HG03175 (cell line): ENCODE measurements around the gene UFSP1.
A peak's percentile ranks its signal among the peaks of the same experiment; 100 is the strongest.

Source experiments
- ATAC-seq: cut with Tn5 transposase; IDR thresholded peaks from one replicate; pipeline ENCODE4 v1.9.1; 2021; ENCODE audit warnings: mild to moderate bottlenecking, moderate library complexity; ENCODE audit not compliant: unreplicated experiment

The UFSP1 gene

GRCh38 chr7:100895956-100896731 is 6.6 kb upstream of the UFSP1 start:
- no peak for ATAC-seq

DNA sequence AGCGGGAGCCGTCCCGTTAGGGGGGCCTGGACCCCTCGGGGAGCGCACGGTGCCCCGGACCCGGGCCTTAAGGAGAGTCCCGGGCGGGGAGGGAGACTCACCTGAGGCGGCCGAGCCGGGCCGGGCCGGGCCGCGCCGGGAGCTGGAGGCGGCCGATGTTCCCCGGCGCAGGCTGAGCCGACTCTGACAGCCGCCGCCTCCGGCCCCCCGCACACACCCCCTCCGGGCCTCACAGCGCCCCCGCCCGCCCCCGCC is 6.1 kb upstream of the UFSP1 start, which contains the start of gene ACHE:
Gene ACHE (minus strand): TSS at position 188 of the 255 bp plus-strand sequence. CDS start 1,656 bp downstream, outside the sequence.
- ATAC-seq, result no peak

GRCh38 chr7:100894860-100895700 is 5.6 kb upstream of the UFSP1 start:
- ATAC-seq, result no peak

GRCh38 chr7:100893910-100894721 is 4.6 kb upstream of the UFSP1 start:
- ATAC-seq, result no peak

DNA sequence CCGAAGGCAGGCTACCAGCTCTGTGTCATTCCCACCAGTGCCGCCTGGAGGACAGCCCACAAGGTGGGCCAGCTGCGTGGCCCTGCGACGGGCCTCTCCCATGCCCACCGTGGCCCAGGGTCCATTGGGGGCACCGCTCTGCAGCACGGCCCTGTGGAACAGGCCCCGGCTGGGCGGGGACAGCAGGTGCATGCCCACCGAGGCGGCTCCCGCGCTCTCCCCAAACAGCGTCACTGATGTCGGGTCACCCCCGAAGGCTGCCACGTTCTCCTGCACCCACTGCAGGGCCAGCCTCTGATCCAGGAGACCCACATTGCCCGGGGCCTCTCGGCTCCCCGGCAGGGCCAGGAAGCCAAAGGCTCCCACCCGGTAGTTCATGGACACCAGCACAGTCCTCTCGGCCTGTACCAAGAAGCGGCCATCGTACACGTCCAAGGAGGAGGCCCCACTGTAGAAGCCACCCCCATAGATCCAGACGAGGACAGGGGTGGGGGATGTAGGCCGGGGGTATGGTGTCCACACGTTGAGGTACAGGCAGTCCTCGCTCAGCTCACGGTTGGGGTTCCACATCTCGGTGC is 3.9 kb upstream of the UFSP1 start:
- ATAC-seq, result no peak

DNA sequence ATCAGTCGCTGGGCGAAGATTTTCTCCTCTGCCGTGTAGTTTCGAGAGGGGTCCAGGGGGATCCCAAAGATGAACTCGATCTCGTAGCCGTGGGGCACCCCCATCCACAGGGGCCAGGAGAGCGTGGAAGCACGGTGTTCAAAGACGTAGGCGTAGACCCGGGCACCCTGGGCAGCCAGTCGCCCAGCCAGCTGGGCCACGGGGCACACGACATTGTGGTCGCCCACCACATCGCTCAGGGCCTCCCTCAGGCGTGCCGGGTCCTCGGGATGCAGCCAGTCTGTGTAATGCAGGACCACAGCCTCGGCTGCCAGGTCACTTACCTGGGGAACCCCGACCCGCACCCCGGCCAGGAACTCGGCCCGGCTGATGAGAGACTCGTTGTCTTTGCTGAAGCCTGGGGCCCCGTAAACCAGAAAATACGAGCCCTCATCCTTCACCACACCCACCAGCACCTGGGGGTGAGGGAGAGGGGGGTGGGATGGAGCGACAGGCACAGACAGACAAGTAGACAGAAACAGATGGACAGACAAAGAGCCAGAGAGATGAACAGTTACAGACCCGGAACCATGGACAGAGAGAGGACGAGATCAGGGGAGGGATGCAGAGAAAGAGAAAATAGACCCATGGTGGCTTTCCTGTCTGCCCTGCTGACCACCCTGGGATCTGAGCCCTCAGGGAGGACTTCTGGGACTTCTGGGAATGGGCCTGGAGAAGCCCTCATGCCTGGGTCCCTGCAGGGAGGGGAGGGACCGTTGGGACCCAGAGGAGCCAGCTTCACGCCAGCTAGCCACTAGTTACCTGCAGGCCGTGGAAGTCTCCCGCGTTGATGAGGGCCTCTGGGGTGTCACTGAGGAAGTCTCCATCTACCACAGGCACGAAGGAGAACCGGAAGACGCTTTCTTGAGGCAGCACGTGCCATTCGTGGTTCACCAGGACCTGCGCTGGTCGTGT is 3.1 kb upstream of the UFSP1 start:
- no peak for ATAC-seq

DNA sequence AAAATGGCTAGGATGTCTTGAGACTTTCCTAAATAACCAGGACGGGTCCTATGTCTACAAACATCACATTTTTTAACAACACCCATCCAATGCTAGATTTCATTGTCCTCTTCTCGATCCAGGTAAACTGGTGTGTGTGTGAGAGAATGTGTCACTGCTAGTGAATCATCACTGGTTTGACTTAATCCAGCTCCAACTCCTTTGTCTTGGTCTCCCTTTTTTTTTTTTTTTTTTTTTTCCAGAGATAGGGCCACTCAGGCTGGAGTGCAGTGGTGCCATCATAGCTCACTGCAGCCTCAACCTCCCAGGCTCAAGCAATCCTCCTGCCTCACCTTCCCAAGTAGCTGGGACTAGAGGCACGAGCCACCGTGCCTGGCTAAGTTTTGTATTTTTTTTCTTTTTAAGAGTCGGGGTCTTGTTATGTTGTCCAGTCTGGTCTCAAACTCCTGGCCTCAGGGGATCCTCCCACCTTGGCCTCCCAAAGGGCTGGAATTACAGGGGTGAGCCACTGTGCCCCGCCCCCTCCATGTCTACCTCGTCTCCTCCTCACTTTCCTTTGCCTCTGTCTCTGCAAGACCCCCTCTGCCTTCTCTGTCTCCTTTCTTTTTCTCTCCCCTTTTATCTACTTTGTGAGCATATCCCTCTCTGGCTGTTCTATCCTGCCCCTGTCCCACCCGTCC is 2.2 kb upstream of the UFSP1 start:
- ATAC-seq, result no peak

DNA sequence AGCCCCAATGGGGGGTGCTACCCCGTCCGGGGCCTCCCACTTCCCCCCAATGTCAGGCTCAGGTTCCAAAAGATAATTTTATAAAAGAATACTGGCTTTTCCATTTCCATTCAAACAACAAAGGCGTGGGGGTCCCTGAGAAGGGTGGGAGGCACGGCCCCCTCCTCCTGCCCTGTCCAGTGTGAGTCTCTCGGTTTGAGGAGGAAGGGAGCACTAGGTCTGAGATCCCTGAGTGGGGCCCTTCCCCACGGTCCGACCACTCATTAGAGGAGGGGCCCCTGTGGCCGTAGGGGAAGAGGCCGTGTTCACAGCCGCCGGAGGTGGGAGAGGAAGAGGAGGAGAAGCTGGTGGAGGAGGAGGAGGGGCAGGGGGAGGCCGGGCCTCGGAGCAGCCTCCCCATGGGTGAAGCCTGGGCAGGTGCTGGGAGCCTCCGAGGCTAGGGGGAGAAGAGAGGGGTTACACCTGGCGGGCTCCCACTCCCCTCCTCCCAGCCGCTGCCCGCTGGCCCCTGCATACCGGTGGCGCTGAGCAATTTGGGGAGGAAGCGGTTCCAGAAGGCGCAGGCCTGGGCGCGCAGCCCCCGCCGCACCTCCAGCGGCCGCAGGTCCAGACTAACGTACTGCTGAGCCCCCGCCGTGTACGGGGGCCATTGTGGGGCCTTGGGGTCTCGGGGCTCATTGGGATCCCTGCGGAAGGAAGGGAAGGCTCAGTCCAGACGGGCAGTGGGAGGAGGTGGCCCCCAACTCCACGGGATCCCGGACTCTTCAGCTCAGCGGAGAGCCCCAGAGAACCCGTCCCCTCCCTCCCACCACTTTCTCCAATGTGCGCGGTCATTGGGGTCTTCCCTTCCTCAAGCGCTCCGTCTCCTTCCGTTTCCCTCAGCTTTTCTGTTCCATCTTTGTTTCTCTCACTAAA is 1.4 kb upstream of the UFSP1 start:
- no peak for ATAC-seq

DNA sequence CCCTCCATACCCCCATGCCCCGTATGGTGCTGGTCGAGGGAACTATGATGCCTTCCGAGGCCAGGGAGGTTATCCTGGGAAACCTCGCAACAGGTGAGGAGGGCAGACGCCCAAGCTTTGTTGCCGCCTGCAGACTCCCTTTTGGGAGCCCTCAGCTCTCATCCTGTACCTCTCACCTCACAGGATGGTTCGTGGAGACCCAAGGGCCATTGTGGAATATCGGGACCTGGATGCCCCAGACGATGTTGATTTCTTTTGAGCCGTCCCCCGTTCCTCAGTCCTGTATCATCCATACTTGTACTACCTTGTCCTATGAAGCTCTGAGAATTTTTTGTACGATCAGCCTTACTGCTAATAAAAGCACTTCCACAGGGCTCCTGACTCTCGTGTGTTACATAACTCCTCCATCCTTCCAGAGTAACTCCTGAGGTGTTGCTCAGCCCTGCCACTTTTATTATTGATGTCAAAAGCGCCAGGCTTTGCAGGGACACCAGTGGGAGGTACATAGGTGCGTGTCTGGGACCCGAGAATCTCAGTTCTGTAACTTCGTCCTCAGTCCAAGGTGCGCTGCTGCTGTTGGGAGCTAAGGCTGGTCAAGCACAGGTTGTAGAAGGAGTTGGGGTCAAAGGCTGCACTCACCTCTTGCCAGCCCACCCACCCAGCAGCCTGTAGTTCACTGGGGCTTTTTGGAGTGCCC is 1.1 kb downstream of the UFSP1 start:
- ATAC-seq, result no peak

DNA sequence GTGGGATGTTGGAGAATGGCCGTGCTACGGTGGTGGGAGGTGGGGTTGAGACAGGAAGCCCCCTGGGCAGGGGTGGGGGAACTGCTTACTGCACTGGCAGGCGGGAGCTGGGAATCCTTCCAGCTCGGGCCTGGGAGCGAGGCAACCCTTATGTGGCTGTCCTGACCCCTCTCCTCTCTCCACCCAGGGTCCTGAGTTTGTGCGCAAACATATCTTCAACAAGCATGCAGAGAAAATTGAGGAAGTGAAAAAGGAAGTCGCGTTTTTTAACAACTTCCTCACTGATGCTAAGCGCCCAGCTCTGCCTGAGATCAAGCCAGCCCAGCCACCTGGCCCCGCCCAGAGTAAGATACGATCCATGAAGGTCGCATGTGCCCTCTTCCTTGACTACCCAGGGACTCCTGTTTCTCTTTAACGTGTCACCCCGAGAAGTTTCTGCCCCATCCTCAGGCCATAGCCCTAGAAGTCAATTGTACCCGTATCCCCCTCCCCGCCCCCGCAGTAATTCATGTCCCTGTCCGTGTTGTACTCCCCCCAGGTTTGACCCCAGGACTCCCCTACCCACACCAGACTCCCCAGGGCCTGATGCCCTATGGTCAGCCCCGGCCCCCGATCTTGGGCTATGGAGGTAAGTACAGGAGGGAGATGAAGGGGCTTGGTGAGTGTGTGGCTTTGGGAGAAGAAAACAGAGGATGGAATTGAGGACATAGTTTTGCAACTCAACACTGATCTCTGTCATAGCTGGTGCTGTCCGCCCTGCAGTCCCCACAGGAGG is 1.8 kb downstream of the UFSP1 start:
- peak; percentile 52 for ATAC-seq

DNA sequence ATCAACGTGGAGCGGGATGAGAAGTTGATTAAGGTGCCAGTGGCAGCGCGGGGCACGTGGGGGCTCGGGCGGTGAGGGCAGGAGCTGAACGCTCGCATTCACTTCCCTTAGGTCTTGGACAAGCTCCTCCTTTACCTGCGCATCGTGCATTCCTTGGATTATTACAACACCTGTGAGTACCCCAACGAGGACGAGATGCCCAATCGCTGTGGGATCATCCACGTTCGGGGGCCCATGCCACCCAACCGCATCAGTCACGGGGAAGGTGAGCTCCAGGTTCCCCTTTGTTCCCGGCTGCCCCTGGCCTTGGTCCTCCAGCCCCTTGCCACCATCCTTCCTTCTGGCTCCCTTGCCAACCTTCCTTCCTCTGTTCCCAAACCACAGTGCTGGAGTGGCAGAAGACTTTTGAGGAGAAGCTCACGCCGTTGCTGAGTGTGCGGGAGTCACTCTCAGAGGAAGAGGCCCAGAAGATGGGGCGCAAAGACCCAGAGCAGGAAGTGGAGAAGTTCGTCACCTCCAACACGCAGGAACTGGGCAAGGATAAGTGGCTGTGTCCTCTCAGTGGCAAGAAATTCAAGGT is 2.5 kb downstream of the UFSP1 start:
- no peak for ATAC-seq

DNA sequence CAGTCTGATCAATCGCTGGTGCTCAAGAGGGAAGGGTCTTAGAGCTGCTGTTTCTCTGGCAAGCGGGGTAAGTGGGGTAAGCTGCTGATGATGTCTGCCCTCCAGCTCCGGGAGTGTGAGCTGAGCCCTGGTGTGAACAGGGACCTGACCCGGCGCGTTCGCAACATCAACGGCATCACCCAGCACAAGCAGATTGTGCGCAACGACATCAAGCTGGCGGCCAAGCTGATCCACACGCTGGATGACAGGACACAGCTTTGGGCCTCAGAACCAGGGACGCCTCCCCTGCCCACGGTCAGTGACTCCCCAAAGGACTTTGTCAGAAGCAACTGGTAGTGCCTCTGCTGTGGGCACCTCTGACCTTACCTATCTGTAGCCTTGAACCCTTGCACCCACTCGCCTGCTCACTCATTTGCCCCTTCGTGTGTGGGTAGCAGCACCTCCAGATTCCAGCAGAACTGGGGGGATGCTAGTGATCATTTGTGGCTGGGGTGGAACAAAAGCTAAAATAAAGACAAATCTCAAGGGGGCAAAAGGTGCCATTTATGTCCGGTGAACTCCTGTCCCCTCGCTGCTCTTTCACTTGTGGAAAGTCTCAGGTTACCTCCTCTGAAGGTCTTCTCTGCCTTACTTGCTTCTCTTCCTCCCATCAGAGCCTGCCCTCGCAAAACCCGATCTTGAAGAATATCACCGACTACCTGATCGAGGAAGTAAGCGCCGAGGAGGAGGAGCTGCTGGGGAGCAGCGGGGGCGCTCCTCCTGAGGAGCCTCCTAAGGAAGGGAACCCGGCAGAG is 3.2 kb downstream of the UFSP1 start:
- ATAC-seq, result no peak

- no peak for ATAC-seq
Measured at GRCh38 chr7:100885440-100886141, 3.9 kb downstream of the UFSP1 start.

DNA sequence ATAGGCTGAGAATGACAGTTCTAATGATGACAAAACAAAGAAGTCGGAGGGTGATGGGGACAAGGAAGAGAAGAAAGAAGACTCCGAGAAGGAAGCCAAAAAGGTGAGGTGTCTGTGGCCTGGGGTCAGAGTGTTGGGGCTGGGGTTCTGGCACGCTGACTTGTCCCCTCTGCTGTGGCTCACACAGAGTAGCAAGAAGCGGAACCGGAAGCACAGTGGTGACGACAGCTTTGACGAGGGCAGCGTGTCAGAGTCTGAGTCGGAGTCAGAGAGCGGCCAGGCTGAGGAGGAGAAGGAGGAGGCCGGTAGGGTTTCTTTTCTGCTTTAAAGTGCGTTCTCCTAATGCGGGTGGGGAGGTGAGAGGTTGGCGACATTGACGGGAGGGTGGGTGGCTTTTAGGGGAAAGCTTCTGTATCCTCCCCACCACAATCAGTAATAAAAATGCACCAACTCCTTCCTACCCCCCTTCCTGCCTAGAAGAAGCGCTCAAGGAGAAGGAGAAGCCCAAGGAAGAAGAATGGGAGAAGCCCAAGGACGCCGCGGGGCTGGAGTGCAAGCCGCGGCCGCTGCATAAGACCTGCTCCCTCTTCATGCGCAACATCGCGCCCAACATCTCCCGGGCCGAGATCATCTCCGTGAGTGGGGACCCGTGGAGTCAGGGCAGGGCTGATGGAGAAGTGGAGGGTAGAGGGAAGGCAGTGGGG is 4.6 kb downstream of the UFSP1 start:
- ATAC-seq, result no peak
